ENCODE results near the gene SELENOK.

The SELENOK gene

DNA sequence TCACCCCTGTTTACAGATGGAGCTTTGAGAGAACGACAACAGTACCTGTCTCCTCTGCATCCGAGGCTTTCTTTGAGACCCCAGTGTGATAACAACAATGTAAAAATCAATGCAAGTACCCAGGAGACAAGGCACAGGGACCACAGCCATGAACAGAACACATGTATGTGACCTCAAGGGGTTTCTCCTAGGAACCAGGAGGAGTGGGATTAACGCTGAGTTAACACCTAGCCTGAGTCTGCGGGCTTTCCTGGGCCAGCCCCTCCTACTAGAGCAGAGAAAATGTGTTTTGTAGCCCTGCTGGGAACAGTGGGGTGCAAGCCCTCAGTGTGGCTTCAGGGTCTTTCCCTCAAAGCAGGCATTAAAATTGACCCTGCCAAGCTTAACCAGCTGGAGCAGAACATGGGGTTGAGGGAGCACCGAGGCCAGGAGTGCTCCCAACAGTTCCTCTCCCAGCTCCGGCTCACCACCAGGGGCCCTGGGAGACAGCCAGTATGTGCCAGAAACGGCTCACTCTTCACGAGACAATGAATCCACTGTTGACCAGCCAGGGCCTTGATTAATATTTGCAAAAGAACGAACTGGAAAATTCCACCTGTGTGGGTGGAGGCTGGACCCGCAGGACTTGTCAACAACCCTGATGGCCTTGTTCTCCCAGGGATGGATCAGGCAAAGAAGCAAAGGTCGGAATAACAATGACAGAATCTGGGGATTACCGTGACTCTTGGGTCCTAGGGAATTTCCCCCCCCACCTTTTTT lies 49.0 kb downstream of the SELENOK start:
- peak; percentile 13 for DNase-seq (ENCODE audit: low read depth)

DNA sequence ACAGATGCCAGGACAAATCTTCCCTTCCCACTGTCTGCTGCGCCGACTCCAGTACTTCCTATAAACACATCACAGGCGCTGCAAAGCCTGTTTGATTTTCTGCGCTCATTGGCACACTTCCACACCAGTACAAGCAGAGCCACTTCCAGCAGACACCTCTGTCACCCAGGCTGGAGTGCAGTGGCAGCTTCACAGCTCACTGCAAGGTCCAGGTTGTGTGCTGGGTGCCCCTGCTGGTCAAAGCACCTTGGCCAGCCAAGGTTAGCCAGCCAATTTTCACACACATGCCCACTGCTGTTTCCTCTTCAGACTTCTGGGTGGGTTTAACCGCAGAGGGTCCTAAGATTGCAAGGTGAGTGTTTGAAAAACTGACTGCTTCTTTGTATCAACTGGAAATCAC lies 50.4 kb downstream of the SELENOK start:
- DNase-seq (ENCODE audit: low read depth): no peak

DNA sequence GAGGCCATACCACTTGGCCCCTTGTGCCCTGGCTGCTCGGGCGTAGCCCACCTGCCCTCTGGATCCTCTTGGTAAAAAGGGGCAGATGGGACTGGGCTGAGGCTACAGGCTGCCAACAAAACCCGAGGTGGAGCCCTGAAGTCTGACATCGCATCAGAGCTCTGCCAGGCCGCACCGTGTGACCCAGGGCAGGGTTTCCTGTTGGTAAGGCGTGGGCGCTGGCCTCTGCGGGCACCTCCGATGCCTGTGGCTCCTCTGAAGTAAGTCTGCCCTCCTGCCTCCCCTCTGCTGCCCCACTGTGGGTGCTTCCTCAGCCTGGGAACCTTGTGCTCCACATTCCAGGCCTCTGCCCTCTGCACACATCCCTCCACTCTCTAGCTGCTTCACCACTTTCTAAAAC lies 54.3 kb downstream of the SELENOK start:
- DNase-seq (ENCODE audit: low read depth): no peak

DNA sequence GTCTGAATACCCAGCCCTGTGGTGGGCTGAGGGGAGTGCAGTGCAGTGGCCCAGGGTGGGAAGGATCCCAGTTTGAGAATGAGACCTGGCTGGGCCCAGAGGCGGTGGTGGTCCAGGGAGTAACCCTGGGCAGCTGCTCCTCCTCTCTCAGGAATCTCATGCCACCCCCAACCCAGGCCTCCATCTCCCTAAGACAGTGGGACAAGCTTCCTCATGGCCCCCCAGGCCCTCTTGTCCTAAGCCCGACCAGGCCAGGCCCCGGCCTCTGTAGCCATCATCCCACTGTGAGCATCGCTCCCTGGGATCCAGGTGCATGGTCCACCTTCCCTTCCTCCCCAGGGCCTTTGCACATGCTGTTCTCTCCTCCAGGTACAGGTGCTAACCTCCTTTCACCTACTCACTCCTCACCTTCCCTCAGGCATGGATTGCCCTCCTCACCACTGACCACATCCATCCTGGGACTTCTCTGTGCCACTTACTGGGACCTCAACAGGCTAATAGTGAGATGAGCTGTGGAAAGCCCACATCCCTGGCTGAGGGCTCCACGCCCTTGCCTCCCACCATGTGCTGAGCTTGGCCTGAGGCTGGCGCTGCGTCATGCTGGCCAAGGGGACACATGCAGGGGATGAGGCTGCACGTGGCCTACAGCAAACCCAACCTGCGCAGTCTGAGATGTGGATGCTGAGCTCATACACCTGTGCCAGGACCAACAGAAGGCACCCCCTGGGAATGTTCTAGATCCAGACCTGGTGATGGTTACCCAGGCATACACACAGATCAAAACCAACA lies 55.4 kb downstream of the SELENOK start:
- no peak for DNase-seq (ENCODE audit: low read depth)

DNA sequence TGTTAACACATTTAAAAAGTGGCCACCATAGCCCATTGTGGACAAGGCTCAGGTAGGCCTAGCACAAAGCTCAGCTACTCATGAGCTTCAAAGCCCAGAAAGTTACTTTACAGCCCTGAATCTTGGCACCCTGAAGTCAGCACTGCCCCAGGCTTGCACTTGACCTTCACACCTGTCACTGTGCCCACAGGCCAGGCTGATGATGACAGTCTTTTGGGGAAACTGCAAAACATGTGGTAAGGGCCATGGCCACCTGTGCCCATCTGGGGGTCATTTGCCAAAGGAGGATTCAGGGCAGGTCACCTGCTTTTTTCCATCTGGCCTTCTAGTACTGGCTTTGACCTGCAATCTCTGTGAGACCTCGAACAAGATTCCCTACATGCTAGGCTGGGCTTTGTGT lies 56.4 kb downstream of the SELENOK start:
- no peak for DNase-seq (ENCODE audit: low read depth)

DNA sequence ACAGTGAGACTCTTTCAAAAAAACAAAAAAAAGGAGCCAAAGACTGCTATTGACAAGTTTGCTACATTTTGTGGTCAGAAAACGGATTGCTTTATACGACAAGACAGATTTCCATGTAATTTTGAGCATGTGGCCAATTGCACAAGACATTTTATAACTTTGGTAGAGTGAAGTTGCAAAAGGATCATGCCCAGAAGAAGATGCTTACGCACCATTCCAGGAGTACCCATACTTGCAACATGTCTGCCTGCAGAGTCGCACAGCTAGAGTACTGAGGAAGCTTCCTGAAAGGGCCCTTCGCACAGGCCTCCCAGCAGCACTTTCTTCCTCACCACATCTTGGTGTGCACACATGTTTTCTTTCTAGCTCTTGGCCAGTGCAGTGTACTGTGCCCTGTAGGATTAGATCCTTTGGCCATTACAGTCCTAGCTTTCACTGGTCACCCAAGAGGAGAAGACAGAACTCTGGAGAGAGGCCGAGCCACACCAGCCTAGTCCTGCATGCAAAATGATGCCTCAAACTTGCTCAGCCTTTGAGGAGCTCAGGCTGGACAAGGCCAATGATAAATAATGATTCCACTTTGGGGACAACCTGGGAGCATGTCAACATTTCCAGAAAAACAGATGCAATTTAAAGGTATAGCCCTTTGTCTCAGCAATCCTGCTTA lies 57.1 kb downstream of the SELENOK start:
- DNase-seq (ENCODE audit: low read depth): no peak

All from ELR (cell line).